HCT116 (cell line): ENCODE measurements around the gene SEMA3C. TPM values are rescaled to one million over a fixed set of nuclear protein-coding genes. Genes with fewer than 3 reads are reported as not detected.

ENCODE experiments used
- ATAC-seq: fragments of 200-7000 bp; cut with Tn5 transposase; 2 replicates; pipeline ENCODE4 v1.9.1; 2020; ENCODE audit warnings: mild to moderate bottlenecking, moderate library complexity
- BruUV-seq: library from RNA; stranded (reverse); fragments of 400-500 nt; replicated peaks from 2 replicates; lab custom pipeline; 2021; lab: Mats Ljungman, UMichigan
- CTCF ChIA-PET: fragments of 300-600 bp; sonication (Branson Sonifier 250); formaldehyde crosslinking; loops from one replicate; lab custom pipeline; 2021; ENCODE audit warnings: antibody characterized with exemption; lab: Charles Lee
- POLR2A ChIA-PET: fragments of 300-600, 350-600 bp; sonication (Branson Sonifier 250); formaldehyde crosslinking; loops from one replicate; lab custom pipeline; 2021; ENCODE audit warnings: antibody characterized with exemption; lab: Charles Lee
- RAD21 ChIA-PET, 2 experiments: fragments of 300-600 bp; sonication (Branson Sonifier 250); formaldehyde crosslinking; loops; one replicate each; lab custom pipeline; 2023; ENCODE audit warnings: low total read pairs in 2 of 2; ENCODE audit not compliant: uncharacterized antibody in 2 of 2, unreplicated experiment in 2 of 2, low non-redundant PET in 1 of 2; lab: Charles Lee
- DNase-seq: peaks from one replicate; pipeline ENCODE4 v3.0.0-alpha.2; 2010; ENCODE audit warnings: low read depth, low spot score
- H2AFZ ChIP-seq: fragments of 200-600 bp; shearing (Covaris generic), sonication (generic); 2 replicates; pipeline ENCODE4 v1.6.1; 2017; ENCODE audit warnings: low read depth, mixed run types, mixed read lengths, antibody characterized with exemption, low read length; ENCODE audit not compliant: poor library complexity, severe bottlenecking
- H3K27ac ChIP-seq: 2 replicates; pipeline ENCODE4 v1.5.1; 2012; ENCODE audit warnings: low read depth, low read length
- H3K27me3 ChIP-seq: fragments of 200-600 bp; sonication (generic); 2 replicates; pipeline ENCODE4 v1.6.1; 2016; ENCODE audit warnings: mixed run types, low read length, mixed read lengths; ENCODE audit not compliant: insufficient read depth
- H3K36me3 ChIP-seq, 2 experiments: fragments of 200-500 bp in 1 of 2; fragments of 200-600 bp in 1 of 2; sonication (Bioruptor generic) in 1 of 2; sonication (generic) in 1 of 2; 2 replicates each; pipeline versions ENCODE4 v1.5.1 to v1.6.1; 2014 to 2016; ENCODE audit warnings: low read length in 2 of 2, inconsistent platforms in 1 of 2, mixed read lengths in 1 of 2, mixed run types in 1 of 2; ENCODE audit not compliant: insufficient read depth in 2 of 2, control insufficient read depth in 1 of 2
- H3K4me1 ChIP-seq, 2 experiments: fragments of 200-600 bp in 1 of 2; sonication (generic) in 1 of 2; 2 replicates each; pipeline versions ENCODE4 v1.5.1 to v1.6.1; 2012 to 2017; ENCODE audit warnings: low read length in 2 of 2, inconsistent platforms in 1 of 2, mild to moderate bottlenecking in 1 of 2, mixed read lengths in 1 of 2, mixed run types in 1 of 2, moderate library complexity in 1 of 2; ENCODE audit not compliant: insufficient read depth in 2 of 2, control insufficient read depth in 1 of 2
- H3K4me2 ChIP-seq: fragments of 200-600 bp; sonication (generic); 2 replicates; pipeline ENCODE4 v1.6.1; 2017; ENCODE audit warnings: mixed run types, low read length, mixed read lengths
- H3K4me3 ChIP-seq, 2 experiments: fragments of 200-600 bp in 1 of 2; sonication (generic) in 1 of 2; replicated peaks in 1 of 2; 2 replicates each; pipeline ENCODE4 v1.5.1; 2011 to 2016; ENCODE audit warnings: low read length in 2 of 2, control low read depth in 1 of 2, low read depth in 1 of 2, mild to moderate bottlenecking in 1 of 2, mixed read lengths in 1 of 2, mixed run types in 1 of 2
- H3K79me2 ChIP-seq: fragments of 200-600 bp; sonication (generic); 2 replicates; pipeline ENCODE4 v1.6.1; 2017; ENCODE audit warnings: mild to moderate bottlenecking, mixed run types, low read length, moderate library complexity, mixed read lengths; ENCODE audit not compliant: insufficient read depth
- H3K9ac ChIP-seq: fragments of 200-600 bp; sonication (generic); 2 replicates; pipeline ENCODE4 v1.6.1; 2016; ENCODE audit warnings: low read length, mixed read lengths
- H3K9me2 ChIP-seq: fragments of 200-600 bp; sonication (generic), shearing (Covaris generic); 2 replicates; pipeline ENCODE4 v1.6.1; 2017; ENCODE audit warnings: mixed run types, mild to moderate bottlenecking, moderate library complexity; ENCODE audit not compliant: insufficient read depth
- H3K9me3 ChIP-seq, 2 experiments: fragments of 200-500 bp in 1 of 2; fragments of 200-600 bp in 1 of 2; sonication (Bioruptor generic) in 1 of 2; sonication (generic) in 1 of 2; 2 replicates each; pipeline ENCODE4 v1.6.1; 2014 to 2017; ENCODE audit warnings: low read length in 2 of 2, mixed read lengths in 2 of 2, inconsistent platforms in 1 of 2, low read depth in 1 of 2, mild to moderate bottlenecking in 1 of 2, mixed run types in 1 of 2, moderate library complexity in 1 of 2; ENCODE audit not compliant: control insufficient read depth in 1 of 2, insufficient read depth in 1 of 2
- H4K20me1 ChIP-seq: fragments of 200-600 bp; sonication (generic), shearing (Covaris generic); 2 replicates; pipeline ENCODE4 v1.6.1; 2017; ENCODE audit warnings: mixed run types, mild to moderate bottlenecking, moderate library complexity; ENCODE audit not compliant: insufficient read depth
- CBX3 ChIP-seq: IDR thresholded peaks from 2 replicates; pipeline ENCODE4 v1.6.1; 2012; ENCODE audit warnings: low read depth
- CEBPB ChIP-seq: IDR thresholded peaks from 2 replicates; pipeline ENCODE4 v1.6.1; 2012; ENCODE audit warnings: low read depth
- CTCF ChIP-seq, 3 experiments: fragments of 200-600 bp in 1 of 3; sonication (generic) in 1 of 3; IDR thresholded peaks in 2 of 3; conservative IDR thresholded peaks in 1 of 3; 2 replicates each; pipeline ENCODE4 v1.5.1; 2012 to 2017; ENCODE audit warnings: low read depth in 2 of 3, low read length in 2 of 3, antibody characterized with exemption in 1 of 3, borderline replicate concordance in 1 of 3, control low read depth in 1 of 3, mild to moderate bottlenecking in 1 of 3, mixed read lengths in 1 of 3, mixed run types in 1 of 3, moderate library complexity in 1 of 3; ENCODE audit not compliant: insufficient read depth in 1 of 3
- EGR1 ChIP-seq: IDR thresholded peaks from 2 replicates; pipeline ENCODE4 v1.6.1; 2012; ENCODE audit warnings: low read depth
- POLR2AphosphoS5 ChIP-seq: IDR thresholded peaks from 2 replicates; pipeline ENCODE4 v1.6.1; 2011; ENCODE audit warnings: mild to moderate bottlenecking, low read depth, low read length, moderate library complexity
- RAD21 ChIP-seq: IDR thresholded peaks from 2 replicates; pipeline ENCODE4 v1.6.1; 2012; ENCODE audit warnings: low read depth, mild to moderate bottlenecking
- SRF ChIP-seq: IDR thresholded peaks from 2 replicates; pipeline ENCODE4 v1.6.1; 2012; ENCODE audit warnings: low read depth
- TCF7L2 ChIP-seq: IDR thresholded peaks from 2 replicates; pipeline ENCODE4 v1.7.0; 2011; ENCODE audit warnings: borderline replicate concordance, inconsistent platforms; ENCODE audit not compliant: insufficient read depth, insufficient read length; ENCODE audit errors: extremely low read depth
- intact Hi-C: fragments of 100-400 bp; cut with micrococcal nuclease; formaldehyde crosslinking; loops from 2 replicates; pipeline ENCODE4 v1.10.0; 2022
- total RNA-seq: library from RNA; stranded (reverse); gene quantifications from one replicate; pipeline ENCODE4 v1.2.1, GENCODE V29; 2021; ENCODE audit not compliant: unreplicated experiment
- TF ChIP-seq, protein P1 (sequence below): IDR thresholded peaks from 2 replicates; pipeline ENCODE4 v1.6.1; 2011; ENCODE audit warnings: mild to moderate bottlenecking, low read length, moderate library complexity; ENCODE audit not compliant: insufficient replicate concordance; ENCODE audit errors: extremely low read depth

The SEMA3C gene
- total RNA-seq, 1 experiment from 2014 or later: 25.3 TPM

- no peak overlapping the region for H3K27ac ChIP-seq
- H3K4me2 ChIP-seq: no peak overlapping the region
- H3K36me3 ChIP-seq: no peaks in the 10 kb centered on the region
- no TSS peak for BruUV-seq
- peaks cover 26 to 44% of the 10 kb centered on the region in 2 experiments for H3K4me1 ChIP-seq
- ChIA-PET POLR2A (interaction anchor here (0.6 kb wide), 1 partner anchor 72 kb away, joined by 4 read pairs; no protein-coding TSS in a partner anchor), CTCF (no interaction called here), RAD21 (no interaction called here)
- no peak overlapping the region for H3K4me3 ChIP-seq
- intact Hi-C loops: loop anchor here (5.0 kb wide), 1 partner anchor 84 kb away; the partner anchor contains the start of gene SEMA3C
- ATAC-seq: no peak
- H3K9me3 ChIP-seq: no peaks in the 10 kb centered on the region
- DNase-seq: no peak
- H3K9ac ChIP-seq: no peak overlapping the region
- TF ChIP-seq CBX3: no peak
- TF ChIP-seq SRF: no peak
- TF ChIP-seq EGR1: no peak
- TF ChIP-seq TCF7L2: no peak
- no peak for TF ChIP-seq RAD21
- no peak for TF ChIP-seq POLR2AphosphoS5
- TF ChIP-seq CEBPB: no peak
- TF ChIP-seq CTCF (IDR thresholded peaks at IDR 0.05 in 2 of 3, conservative IDR thresholded peaks at IDR 0.05 in 1 of 3; ENCODE audit: borderline replicate concordance in 1 of 3, insufficient read depth in 1 of 3, low read depth in 2 of 3, low read length in 2 of 3): no peak
- TF ChIP-seq, protein P1, sequence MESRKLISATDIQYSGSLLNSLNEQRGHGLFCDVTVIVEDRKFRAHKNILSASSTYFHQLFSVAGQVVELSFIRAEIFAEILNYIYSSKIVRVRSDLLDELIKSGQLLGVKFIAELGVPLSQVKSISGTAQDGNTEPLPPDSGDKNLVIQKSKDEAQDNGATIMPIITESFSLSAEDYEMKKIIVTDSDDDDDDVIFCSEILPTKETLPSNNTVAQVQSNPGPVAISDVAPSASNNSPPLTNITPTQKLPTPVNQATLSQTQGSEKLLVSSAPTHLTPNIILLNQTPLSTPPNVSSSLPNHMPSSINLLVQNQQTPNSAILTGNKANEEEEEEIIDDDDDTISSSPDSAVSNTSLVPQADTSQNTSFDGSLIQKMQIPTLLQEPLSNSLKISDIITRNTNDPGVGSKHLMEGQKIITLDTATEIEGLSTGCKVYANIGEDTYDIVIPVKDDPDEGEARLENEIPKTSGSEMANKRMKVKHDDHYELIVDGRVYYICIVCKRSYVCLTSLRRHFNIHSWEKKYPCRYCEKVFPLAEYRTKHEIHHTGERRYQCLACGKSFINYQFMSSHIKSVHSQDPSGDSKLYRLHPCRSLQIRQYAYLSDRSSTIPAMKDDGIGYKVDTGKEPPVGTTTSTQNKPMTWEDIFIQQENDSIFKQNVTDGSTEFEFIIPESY: no peak
- no peaks in the 10 kb centered on the region; the same call in 1 of the 2 replicates for H3K9me2 ChIP-seq
- no peaks in the 10 kb centered on the region for H4K20me1 ChIP-seq
- H3K79me2 ChIP-seq: no peaks in the 10 kb centered on the region
- H3K27me3 ChIP-seq: no peaks in the 10 kb centered on the region
- H2AFZ ChIP-seq: no peak overlapping the region
Observed at GRCh38 chr7:80833289-80834268, 85.3 kb downstream of the SEMA3C start.
